ENCODE results near the gene TBC1D13.

DNA sequence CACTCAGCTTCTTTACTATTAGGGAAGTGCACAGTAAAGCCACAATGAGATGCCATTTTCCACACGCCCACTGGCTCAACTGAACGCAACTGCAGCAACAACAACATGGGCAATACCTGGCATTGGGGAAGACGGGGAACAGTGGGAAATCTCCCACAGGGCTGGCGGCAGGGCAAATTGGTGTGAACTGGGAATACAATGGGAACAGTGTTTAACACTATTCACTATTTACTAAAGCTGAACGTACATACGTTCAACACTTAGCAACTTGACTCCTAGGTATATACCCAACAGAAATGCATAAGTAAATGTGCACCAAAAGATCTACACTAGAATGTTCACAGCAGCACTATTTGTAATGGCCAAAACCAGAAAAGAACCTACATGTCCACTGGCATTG is 29.5 kb upstream of the TBC1D13 start:
- TF ChIP-seq, protein P1, sequence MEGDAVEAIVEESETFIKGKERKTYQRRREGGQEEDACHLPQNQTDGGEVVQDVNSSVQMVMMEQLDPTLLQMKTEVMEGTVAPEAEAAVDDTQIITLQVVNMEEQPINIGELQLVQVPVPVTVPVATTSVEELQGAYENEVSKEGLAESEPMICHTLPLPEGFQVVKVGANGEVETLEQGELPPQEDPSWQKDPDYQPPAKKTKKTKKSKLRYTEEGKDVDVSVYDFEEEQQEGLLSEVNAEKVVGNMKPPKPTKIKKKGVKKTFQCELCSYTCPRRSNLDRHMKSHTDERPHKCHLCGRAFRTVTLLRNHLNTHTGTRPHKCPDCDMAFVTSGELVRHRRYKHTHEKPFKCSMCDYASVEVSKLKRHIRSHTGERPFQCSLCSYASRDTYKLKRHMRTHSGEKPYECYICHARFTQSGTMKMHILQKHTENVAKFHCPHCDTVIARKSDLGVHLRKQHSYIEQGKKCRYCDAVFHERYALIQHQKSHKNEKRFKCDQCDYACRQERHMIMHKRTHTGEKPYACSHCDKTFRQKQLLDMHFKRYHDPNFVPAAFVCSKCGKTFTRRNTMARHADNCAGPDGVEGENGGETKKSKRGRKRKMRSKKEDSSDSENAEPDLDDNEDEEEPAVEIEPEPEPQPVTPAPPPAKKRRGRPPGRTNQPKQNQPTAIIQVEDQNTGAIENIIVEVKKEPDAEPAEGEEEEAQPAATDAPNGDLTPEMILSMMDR (IDR thresholded peaks at IDR 0.05; ENCODE audit: insufficient read depth, low read length, poor library complexity, severe bottlenecking), result no peak
- no peak for TF ChIP-seq EZH2phosphoT487 (conservative IDR thresholded peaks at IDR 0.05; ENCODE audit: low read length)

Measured in SU-DHL-6 (cell line).